H9 (cell line): ENCODE data around the gene SSX2IP. TPM values are rescaled to one million over a fixed set of nuclear protein-coding genes. Genes with fewer than 3 reads are reported as not detected.

ENCODE experiments used
- DNase-seq: peaks from one replicate; pipeline ENCODE4 v3.0.0-alpha.2; 2017
- H2AFZ ChIP-seq: one replicate; pipeline ENCODE4 v1.6.1; 2013; ENCODE audit warnings: mild to moderate bottlenecking, low read length, control low read depth, moderate library complexity
- H2AK5ac ChIP-seq: 2 replicates; pipeline ENCODE4 v1.6.1; 2013; ENCODE audit warnings: low read length, control low read depth, mixed read lengths; ENCODE audit not compliant: insufficient read length
- H2BK120ac ChIP-seq: one replicate; pipeline ENCODE4 v1.6.1; 2013; ENCODE audit warnings: low read depth, mild to moderate bottlenecking, low read length, control low read depth, inconsistent platforms; ENCODE audit not compliant: poor library complexity, severe bottlenecking
- H2BK12ac ChIP-seq: 2 replicates; pipeline ENCODE4 v1.6.1; 2013; ENCODE audit warnings: low read length, control low read depth, mixed read lengths, low read depth; ENCODE audit not compliant: insufficient read length
- H2BK15ac ChIP-seq: 2 replicates; pipeline ENCODE4 v1.6.1; 2013; ENCODE audit warnings: low read depth, low read length, control low read depth
- H2BK20ac ChIP-seq: one replicate; pipeline ENCODE4 v1.6.1; 2013; ENCODE audit warnings: low read depth, mild to moderate bottlenecking, low read length, control low read depth, inconsistent platforms; ENCODE audit not compliant: poor library complexity, severe bottlenecking
- H2BK5ac ChIP-seq: 2 replicates; pipeline ENCODE4 v1.6.1; 2013; ENCODE audit warnings: low read length, control low read depth, mixed read lengths; ENCODE audit not compliant: insufficient read length
- H3K14ac ChIP-seq: 2 replicates; pipeline ENCODE4 v1.6.1; 2013; ENCODE audit warnings: low read length, control low read depth; ENCODE audit not compliant: insufficient read depth
- H3K18ac ChIP-seq: 2 replicates; pipeline ENCODE4 v1.6.1; 2013; ENCODE audit warnings: low read depth, mild to moderate bottlenecking, mixed read lengths, low read length, control low read depth; ENCODE audit not compliant: insufficient read length
- H3K23ac ChIP-seq: 2 replicates; pipeline ENCODE4 v1.6.1; 2013; ENCODE audit warnings: low read length, control low read depth, mixed read lengths, low read depth; ENCODE audit not compliant: insufficient read length
- H3K23me2 ChIP-seq: 2 replicates; pipeline ENCODE4 v1.6.1; 2013; ENCODE audit warnings: low read depth, mild to moderate bottlenecking, mixed read lengths, low read length, control low read depth; ENCODE audit not compliant: insufficient read length, poor library complexity, severe bottlenecking
- H3K27ac ChIP-seq: 2 replicates; pipeline ENCODE4 v1.5.1; 2013; ENCODE audit warnings: low read length, control low read depth, mixed read lengths, low read depth; ENCODE audit not compliant: insufficient read length
- H3K27me3 ChIP-seq: 2 replicates; pipeline ENCODE4 v1.6.1; 2013; ENCODE audit warnings: low read length, control low read depth, inconsistent platforms; ENCODE audit not compliant: insufficient read depth
- H3K4ac ChIP-seq: 2 replicates; pipeline ENCODE4 v1.6.1; 2013; ENCODE audit warnings: low read depth, mild to moderate bottlenecking, control low read depth, inconsistent platforms, low read length, moderate library complexity
- H3K4me1 ChIP-seq: 2 replicates; pipeline ENCODE4 v1.6.1; 2013; ENCODE audit warnings: low read length, control low read depth, inconsistent platforms; ENCODE audit not compliant: insufficient read depth
- H3K4me2 ChIP-seq: 2 replicates; pipeline ENCODE4 v1.6.1; 2013; ENCODE audit warnings: low read length, control low read depth, mixed read lengths; ENCODE audit not compliant: insufficient read length, insufficient read depth
- H3K56ac ChIP-seq: 2 replicates; pipeline ENCODE4 v1.6.1; 2013; ENCODE audit warnings: low read depth, mild to moderate bottlenecking, mixed read lengths, low read length, control low read depth; ENCODE audit not compliant: insufficient read length
- H3K79me1 ChIP-seq: 2 replicates; pipeline ENCODE4 v1.6.1; 2013; ENCODE audit warnings: low read depth, mild to moderate bottlenecking, moderate library complexity, low read length, control low read depth, inconsistent platforms; ENCODE audit not compliant: insufficient read depth, poor library complexity, severe bottlenecking
- H3K79me2 ChIP-seq: 2 replicates; pipeline ENCODE4 v1.6.1; 2013; ENCODE audit warnings: low read length, control low read depth, inconsistent platforms; ENCODE audit not compliant: insufficient read depth
- H3K9ac ChIP-seq: 2 replicates; pipeline ENCODE4 v1.6.1; 2013; ENCODE audit warnings: low read length, control low read depth, mixed read lengths; ENCODE audit not compliant: insufficient read length; ENCODE audit errors: extremely low read depth
- H3K9me3 ChIP-seq: one replicate; pipeline ENCODE4 v1.6.1; 2013; ENCODE audit warnings: low read depth, low read length, inconsistent platforms; ENCODE audit not compliant: control insufficient read depth
- H3T11ph ChIP-seq: one replicate; pipeline ENCODE4 v1.6.1; 2013; ENCODE audit warnings: mild to moderate bottlenecking, low read length, control low read depth, inconsistent platforms
- H4K20me1 ChIP-seq: one replicate; pipeline ENCODE4 v1.6.1; 2013; ENCODE audit not compliant: control insufficient read depth, insufficient read length, insufficient read depth
- H4K5ac ChIP-seq: 2 replicates; pipeline ENCODE4 v1.6.1; 2013; ENCODE audit warnings: low read depth, mild to moderate bottlenecking, mixed read lengths, low read length, control low read depth; ENCODE audit not compliant: insufficient read length
- H4K8ac ChIP-seq: replicated peaks from 2 replicates; pipeline ENCODE4 v1.6.1; 2013; ENCODE audit warnings: low read length, control low read depth, mixed read lengths, low read depth; ENCODE audit not compliant: insufficient read length
- H4K91ac ChIP-seq: 2 replicates; pipeline ENCODE4 v1.6.1; 2013; ENCODE audit warnings: low read depth, mild to moderate bottlenecking, moderate library complexity, mixed read lengths, low read length, control low read depth; ENCODE audit not compliant: insufficient read length
- H3K27ac Mint-ChIP-seq, 3 experiments: 2 replicates in 2 of 3; 3 replicates in 1 of 3; pipeline ENCODE4 v1.8.0; 2020 to 2021; ENCODE audit warnings: mixed read lengths in 3 of 3, mild to moderate bottlenecking in 1 of 3, moderate library complexity in 1 of 3
- H3K27me3 Mint-ChIP-seq: 2 replicates; pipeline ENCODE4 v1.8.0; 2021; ENCODE audit warnings: low read depth, mild to moderate bottlenecking, moderate library complexity, mixed read lengths
- H3K36me3 Mint-ChIP-seq, 3 experiments: 2 replicates in 2 of 3; 3 replicates in 1 of 3; pipeline ENCODE4 v1.8.0; 2020 to 2021; ENCODE audit warnings: low read depth in 3 of 3, mixed read lengths in 3 of 3; ENCODE audit not compliant: insufficient read depth in 1 of 3
- H3K4me1 Mint-ChIP-seq, 2 experiments: 2 replicates each; pipeline ENCODE4 v1.8.0; 2020; ENCODE audit warnings: mixed read lengths in 2 of 2
- H3K4me3 Mint-ChIP-seq, 2 experiments: 2 replicates in 1 of 2; 3 replicates in 1 of 2; pipeline ENCODE4 v1.8.0; 2020 to 2021; ENCODE audit warnings: mild to moderate bottlenecking in 2 of 2, mixed read lengths in 2 of 2, moderate library complexity in 1 of 2
- H3K9me3 Mint-ChIP-seq, 2 experiments: 2 replicates in 1 of 2; 3 replicates in 1 of 2; pipeline ENCODE4 v1.8.0; 2020; ENCODE audit warnings: mild to moderate bottlenecking in 2 of 2, mixed read lengths in 2 of 2, moderate library complexity in 1 of 2
- WGBS: extraction: QIAGEN DNeasy Blood & Tissue Kit; methylation state at CpG from one replicate; pipeline ENCODE4 v1.1.7; 2013; ENCODE audit warnings: missing lambda C conversion rate, low lambda C conversion rate, mixed read lengths; ENCODE audit not compliant: insufficient read length; ENCODE audit errors: extremely low coverage; 5-methylcytosine and 5-hydroxymethylcytosine counted together
- total RNA-seq: library from RNA; stranded (reverse); gene quantifications from 2 replicates; pipeline ENCODE4 v1.2.1, GENCODE V29; 2021
- TF ChIP-seq, protein P1 (sequence below): fragments of 200-600 bp; sonication (generic); conservative IDR thresholded peaks from 3 replicates; pipeline ENCODE4 v1.8.0; 2021; ENCODE audit warnings: antibody characterized with exemption, mild to moderate bottlenecking

Gene SSX2IP
- total RNA-seq, 1 experiment from 2014 or later: 19.6 TPM

DNA sequence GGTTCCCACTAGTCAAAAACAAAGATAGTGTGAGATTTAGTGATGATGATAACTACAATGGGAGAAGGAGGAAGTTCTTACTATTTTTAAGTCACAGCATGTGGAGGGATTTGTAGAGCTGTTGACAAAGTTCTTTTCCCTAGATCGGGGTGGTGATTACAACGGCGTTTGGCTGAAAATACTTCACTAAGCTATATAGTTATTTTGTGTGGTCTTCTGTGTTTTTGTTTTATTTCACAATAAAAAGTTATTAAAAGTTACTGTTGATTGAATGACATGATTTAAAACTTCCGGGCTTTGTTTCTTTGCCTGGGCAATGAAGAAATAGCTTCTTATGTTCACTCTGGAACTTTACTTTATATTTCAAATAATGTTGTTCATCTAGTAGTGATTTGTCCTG lies 47.3 kb upstream of the SSX2IP start:
- H3K27ac Mint-ChIP-seq: no peak overlapping the region
- H2AFZ ChIP-seq: no peak overlapping the region
- TF ChIP-seq, protein P1, sequence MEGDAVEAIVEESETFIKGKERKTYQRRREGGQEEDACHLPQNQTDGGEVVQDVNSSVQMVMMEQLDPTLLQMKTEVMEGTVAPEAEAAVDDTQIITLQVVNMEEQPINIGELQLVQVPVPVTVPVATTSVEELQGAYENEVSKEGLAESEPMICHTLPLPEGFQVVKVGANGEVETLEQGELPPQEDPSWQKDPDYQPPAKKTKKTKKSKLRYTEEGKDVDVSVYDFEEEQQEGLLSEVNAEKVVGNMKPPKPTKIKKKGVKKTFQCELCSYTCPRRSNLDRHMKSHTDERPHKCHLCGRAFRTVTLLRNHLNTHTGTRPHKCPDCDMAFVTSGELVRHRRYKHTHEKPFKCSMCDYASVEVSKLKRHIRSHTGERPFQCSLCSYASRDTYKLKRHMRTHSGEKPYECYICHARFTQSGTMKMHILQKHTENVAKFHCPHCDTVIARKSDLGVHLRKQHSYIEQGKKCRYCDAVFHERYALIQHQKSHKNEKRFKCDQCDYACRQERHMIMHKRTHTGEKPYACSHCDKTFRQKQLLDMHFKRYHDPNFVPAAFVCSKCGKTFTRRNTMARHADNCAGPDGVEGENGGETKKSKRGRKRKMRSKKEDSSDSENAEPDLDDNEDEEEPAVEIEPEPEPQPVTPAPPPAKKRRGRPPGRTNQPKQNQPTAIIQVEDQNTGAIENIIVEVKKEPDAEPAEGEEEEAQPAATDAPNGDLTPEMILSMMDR: no peak

More for the DNA sequence above, 47.3 kb upstream of the SSX2IP start:
- Histone ChIP-seq H3K9me3 (no peaks in the 10 kb centered on the region), H3K56ac (no peak overlapping the region), H2BK15ac (no peak overlapping the region), H4K20me1 (no peaks in the 10 kb centered on the region), H3K14ac (no peak overlapping the region), H3K27ac (no peak overlapping the region), H4K8ac (no peak overlapping the region), H3K4me2 (no peak overlapping the region), H4K91ac (no peak overlapping the region), H3T11ph (no peak overlapping the region), H2AK5ac (no peak overlapping the region), H3K4me1 (peaks cover 10% of the 10 kb centered on the region; the same call in 1 of the 2 replicates), H3K23ac (no peak overlapping the region), H3K79me1 (no peaks in the 10 kb centered on the region), H3K4ac (no peak overlapping the region), H2BK12ac (no peak overlapping the region), H3K79me2 (no peaks in the 10 kb centered on the region), H4K5ac (no peak overlapping the region), H3K23me2 (no peaks in the 10 kb centered on the region), H3K27me3 (no peaks in the 10 kb centered on the region), H2BK120ac (no peak overlapping the region), H2BK20ac (no peak overlapping the region), H3K9ac (no peak overlapping the region), H2BK5ac (no peak overlapping the region), H3K18ac (no peak overlapping the region)
- DNase-seq: no peak
- Mint-ChIP-seq H3K36me3 (peaks cover 0 to 6% (median 2%) of the 10 kb centered on the region in 3 experiments; a peak in 3 of 7 replicates), H3K4me1 (peaks cover 27 to 32% of the 10 kb centered on the region in 2 experiments), H3K4me3 (no peak overlapping the region), H3K9me3 (peaks cover 7 to 8% of the 10 kb centered on the region in 2 experiments; a peak in 3 of 5 replicates), H3K27me3 (no peaks in the 10 kb centered on the region)
- WGBS: no CpG with 5 or more reads among the region's 4 CpGs
